LNCAP (cell line): Measurements from ENCODE around the gene UNC13D.

Source experiments
- TF ChIP-seq, protein P1 (sequence below): fragments of 450-650 bp; IDR thresholded peaks from 2 replicates; pipeline ENCODE4 v1.5.1; 2017; ENCODE audit warnings: mild to moderate bottlenecking

The UNC13D gene

DNA sequence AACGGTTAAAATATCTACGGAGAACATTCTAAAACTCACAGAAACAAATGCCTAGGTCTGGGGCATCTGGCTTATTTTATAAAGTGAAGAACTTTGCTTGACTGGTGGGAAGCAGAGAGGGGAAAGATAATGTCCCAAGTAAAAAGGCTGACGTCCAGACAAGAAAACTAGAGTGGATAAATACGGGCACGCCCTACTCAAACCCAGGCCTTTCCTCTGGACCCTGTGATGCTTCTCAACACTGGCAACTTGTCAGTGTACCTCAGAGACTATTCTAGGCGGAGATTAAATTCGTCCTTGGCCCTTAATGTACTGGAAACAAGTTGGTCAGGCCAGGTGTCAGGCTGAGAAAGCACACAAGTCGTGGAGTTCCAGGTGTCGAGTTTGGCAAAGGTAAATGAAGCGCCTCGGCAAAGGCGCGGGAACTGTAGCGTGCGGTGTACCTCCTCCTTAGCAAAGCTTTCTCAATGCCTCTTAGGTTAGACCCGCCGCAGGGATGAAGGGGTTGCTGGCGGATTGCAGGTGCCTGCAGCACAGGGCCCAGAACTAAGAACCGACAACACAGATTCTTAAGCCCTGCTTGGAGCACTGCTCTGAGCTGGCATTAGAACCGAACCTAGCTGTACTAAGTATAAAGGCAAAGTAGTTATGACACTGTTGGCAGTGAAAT, 60.3 kb downstream of the UNC13D start:
- TF ChIP-seq, protein P1, sequence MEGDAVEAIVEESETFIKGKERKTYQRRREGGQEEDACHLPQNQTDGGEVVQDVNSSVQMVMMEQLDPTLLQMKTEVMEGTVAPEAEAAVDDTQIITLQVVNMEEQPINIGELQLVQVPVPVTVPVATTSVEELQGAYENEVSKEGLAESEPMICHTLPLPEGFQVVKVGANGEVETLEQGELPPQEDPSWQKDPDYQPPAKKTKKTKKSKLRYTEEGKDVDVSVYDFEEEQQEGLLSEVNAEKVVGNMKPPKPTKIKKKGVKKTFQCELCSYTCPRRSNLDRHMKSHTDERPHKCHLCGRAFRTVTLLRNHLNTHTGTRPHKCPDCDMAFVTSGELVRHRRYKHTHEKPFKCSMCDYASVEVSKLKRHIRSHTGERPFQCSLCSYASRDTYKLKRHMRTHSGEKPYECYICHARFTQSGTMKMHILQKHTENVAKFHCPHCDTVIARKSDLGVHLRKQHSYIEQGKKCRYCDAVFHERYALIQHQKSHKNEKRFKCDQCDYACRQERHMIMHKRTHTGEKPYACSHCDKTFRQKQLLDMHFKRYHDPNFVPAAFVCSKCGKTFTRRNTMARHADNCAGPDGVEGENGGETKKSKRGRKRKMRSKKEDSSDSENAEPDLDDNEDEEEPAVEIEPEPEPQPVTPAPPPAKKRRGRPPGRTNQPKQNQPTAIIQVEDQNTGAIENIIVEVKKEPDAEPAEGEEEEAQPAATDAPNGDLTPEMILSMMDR: no peak

DNA sequence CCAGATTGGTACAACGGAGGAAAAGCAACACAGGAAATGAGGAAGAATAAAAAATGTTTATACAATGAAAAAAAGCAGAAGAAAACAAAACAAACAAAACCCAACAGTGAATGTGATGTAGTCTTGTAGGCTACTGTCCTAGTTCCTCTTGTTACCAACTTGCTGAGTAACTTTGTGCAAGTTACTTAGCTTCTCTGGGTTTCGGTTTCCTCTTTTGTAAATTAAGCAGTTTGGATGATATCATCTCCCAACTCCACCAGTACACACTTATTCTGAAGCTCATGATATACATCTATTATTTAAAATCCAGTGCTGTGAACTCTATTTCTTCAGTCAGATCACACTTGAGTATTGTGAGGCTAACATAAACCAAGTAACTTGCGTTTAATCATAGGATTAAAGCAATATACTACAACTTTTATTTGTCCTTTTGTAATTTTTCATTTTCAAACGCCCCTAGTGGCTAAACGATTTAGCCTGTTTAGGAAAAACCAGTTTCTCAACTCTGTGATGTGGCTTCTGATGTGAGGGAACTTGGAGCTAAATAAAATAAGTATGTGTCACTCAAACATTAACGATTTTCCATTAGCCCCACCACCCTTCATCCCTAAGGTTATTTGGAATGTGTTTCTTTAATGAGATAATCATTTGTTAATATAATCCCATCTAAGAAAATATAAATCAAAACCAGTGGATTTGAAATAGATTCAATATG, 61.0 kb downstream of the UNC13D start:
- TF ChIP-seq, protein P1: peak; percentile 72

DNA sequence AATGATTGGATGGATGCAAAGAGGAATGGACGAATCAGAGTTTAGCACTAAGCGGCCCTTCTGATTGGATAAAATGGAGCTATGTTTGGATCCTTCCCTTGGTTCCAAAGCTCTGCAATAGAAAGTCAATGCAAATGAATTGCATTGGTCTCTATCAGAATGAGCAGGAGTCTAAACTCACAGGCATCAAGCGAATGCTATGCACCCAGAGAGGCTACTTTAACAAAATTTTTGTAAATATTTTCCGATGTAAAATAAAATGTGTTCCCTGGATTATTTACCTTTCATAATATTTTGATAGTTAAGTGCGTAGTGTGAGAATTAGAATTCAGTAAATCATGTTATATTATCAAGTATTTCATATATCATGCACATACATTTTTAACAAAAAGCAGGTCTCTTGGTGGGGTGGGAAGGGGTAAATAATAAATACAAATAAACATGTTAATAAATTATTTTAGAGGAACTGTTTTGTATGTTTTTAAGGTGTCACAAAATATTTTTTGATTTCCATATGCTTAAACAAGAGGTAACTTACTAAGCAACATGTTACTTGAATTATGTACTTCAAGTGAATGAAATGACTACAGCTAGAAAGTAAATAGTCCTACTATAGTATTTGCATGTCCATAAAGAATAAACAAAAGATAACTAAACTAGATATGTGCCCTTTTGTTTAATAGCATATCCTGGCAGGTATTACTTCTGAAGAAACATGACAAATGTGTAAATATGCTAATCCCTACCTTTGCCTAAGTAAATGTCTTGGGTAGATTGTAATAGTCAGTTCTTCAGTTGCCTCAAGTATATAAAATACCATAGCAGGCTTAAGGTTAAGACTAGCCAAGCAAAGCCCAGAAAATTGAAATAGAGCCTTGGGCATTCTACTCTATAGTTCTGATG, 64.0 kb downstream of the UNC13D start:
- TF ChIP-seq, protein P1: no peak

DNA sequence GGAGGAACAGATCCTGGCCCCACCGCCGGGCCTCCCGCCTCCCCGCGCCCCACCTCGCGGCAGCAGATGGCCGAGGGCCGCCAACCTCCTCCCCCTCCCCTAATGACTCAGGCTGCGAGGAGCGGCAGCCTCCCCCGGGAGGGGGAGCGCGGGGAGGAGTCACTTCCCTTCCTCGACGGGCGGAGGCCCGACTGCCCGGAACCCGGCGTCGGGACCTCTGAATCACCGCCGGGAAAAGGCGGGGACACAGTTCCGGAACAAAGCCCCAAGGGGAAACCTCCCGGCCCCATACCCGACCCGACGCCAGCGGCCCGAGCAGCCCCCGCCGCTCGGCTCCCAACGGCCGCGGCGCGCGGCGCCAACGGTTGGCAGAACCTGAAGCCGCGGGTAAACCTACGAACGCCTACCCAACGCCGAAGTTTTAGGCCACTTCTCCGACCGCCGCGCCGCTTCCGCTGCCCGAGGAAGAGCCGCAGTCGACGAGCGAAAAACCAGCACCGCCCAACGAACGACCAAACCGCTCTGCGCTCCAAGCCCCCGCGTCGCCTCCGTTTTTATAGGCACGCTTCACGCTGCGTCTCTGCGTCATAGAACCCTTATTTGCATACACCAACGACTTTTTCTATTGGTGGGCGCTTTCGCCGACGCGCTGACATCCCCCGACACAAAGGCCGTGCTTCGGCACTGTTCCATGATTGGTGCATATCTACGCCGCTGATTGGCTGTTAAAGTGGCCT, 64.8 kb downstream of the UNC13D start:
- TF ChIP-seq, protein P1: no peak

DNA sequence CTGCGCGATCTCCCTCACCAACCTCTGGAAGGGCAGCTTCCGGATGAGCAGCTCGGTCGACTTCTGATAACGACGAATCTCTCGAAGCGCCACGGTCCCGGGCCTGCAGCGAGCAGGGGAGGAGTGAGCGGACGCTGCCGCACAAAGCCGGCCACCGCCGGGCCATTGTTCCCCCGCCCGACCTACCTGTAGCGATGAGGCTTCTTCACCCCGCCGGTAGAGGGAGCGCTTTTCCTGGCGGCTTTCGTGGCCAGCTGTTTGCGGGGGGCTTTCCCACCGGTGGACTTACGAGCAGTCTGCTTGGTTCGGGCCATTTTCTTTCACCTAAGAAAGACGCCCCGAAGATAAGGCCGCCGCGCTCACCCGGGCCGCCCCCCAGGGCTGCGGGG, 65.3 kb downstream of the UNC13D start:
- TF ChIP-seq, protein P1: peak; percentile 68

DNA sequence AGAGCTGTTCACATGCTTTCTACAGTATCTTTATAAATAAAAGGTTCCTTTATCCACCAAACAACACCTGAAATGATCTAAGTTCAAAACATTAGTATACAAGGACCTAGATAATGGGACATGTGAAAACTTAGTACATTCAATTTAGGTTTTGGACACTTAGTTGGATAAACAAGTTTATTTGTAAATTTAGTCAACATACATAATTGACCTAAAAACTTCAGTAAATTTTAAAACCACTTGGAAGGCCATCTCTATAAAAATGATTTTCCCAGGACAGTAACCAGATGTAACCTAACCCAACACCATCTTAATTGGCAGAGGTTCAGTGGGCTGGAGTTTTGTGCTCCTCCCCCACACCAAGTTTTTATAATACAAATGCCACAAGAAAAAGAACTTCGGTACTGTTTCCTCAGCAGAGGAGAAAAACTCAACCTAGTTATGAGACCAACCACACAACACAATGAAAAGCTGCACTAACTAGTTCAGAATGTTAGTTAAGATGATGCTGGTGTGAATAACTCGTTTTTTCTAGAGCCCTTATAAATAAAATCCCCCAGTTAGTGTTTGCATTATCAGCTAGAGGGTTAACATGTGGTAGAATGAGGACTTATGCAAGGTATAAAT, 66.8 kb downstream of the UNC13D start:
- TF ChIP-seq, protein P1: no peak
